AG09309 (cell line): ENCODE data around the gene ZNF385D.
A peak's percentile ranks its signal among the peaks of the same experiment; 100 is the strongest.

Experiments
- DNase-seq: peaks from one replicate; pipeline ENCODE4 v3.0.0-alpha.2; 2010; ENCODE audit warnings: low read depth
- H3K4me3 ChIP-seq: 2 replicates; pipeline ENCODE4 v1.5.1; 2011; ENCODE audit warnings: mild to moderate bottlenecking, low read depth, low read length, moderate library complexity; ENCODE audit not compliant: control insufficient read depth
- CTCF ChIP-seq: IDR thresholded peaks from 2 replicates; pipeline ENCODE4 v1.5.1; 2011; ENCODE audit warnings: mild to moderate bottlenecking, low read depth, low read length, inconsistent platforms; ENCODE audit not compliant: insufficient read depth, control insufficient read depth; ENCODE audit errors: missing control alignments

Gene ZNF385D

GRCh38 chr3:21434310-21434709, 316.7 kb downstream of the ZNF385D start:
- no peak for DNase-seq
- TF ChIP-seq CTCF, result no peak
- H3K4me3 ChIP-seq, result no peak overlapping the region

- DNase-seq, result no peak
- no peak for TF ChIP-seq CTCF
- H3K4me3 ChIP-seq, result no peak overlapping the region
Observed at GRCh38 chr3:21433751-21434150, 317.3 kb downstream of the ZNF385D start.

GRCh38 chr3:21426920-21427319, 324.1 kb downstream of the ZNF385D start:
- no peak overlapping the region for H3K4me3 ChIP-seq
- no peak for TF ChIP-seq CTCF
- no peak for DNase-seq

- no peak overlapping the region for H3K4me3 ChIP-seq
- no peak for DNase-seq
- no peak for TF ChIP-seq CTCF
Observed at GRCh38 chr3:21425715-21426114, 325.3 kb downstream of the ZNF385D start.

GRCh38 chr3:21421096-21421495, 329.9 kb downstream of the ZNF385D start:
- H3K4me3 ChIP-seq, result no peak overlapping the region
- DNase-seq, result no peak
- no peak for TF ChIP-seq CTCF

- DNase-seq, result peak; percentile 46
- no peak overlapping the region for H3K4me3 ChIP-seq
- no peak for TF ChIP-seq CTCF
Observed at GRCh38 chr3:21417991-21418390, 333.0 kb downstream of the ZNF385D start.

- H3K4me3 ChIP-seq, result no peak overlapping the region
- no peak for DNase-seq
- no peak for TF ChIP-seq CTCF
Observed at GRCh38 chr3:21414506-21414905, 336.5 kb downstream of the ZNF385D start.
